ENCODE results near the gene FLRT1.

FLRT1 gene

GRCh38 chr11:64007160-64007628 lies 28.5 kb upstream of the FLRT1 start:
- DNase-seq = no peak

- DNase-seq = no peak
Measured at GRCh38 chr11:64007629-64008282, 28.0 kb upstream of the FLRT1 start.

GRCh38 chr11:64008283-64008913 lies 27.3 kb upstream of the FLRT1 start:
- DNase-seq = no peak

- no peak for DNase-seq
Measured at GRCh38 chr11:64008914-64009633, 26.7 kb upstream of the FLRT1 start.

- no peak for DNase-seq
Measured at GRCh38 chr11:64009710-64010109, 26.0 kb upstream of the FLRT1 start.

- no peak for DNase-seq
Measured at GRCh38 chr11:64010783-64011182, 24.9 kb upstream of the FLRT1 start.

GRCh38 chr11:64011371-64011770 lies 24.4 kb upstream of the FLRT1 start:
- no peak for DNase-seq

GRCh38 chr11:64013141-64013896 lies 22.4 kb upstream of the FLRT1 start:
- DNase-seq = no peak

- DNase-seq = no peak
Measured at GRCh38 chr11:64014356-64014755, 21.4 kb upstream of the FLRT1 start.

GRCh38 chr11:64015510-64015909 lies 20.2 kb upstream of the FLRT1 start:
- no peak for DNase-seq

- no peak for DNase-seq
Measured at GRCh38 chr11:64015935-64016845, 19.5 kb upstream of the FLRT1 start.

GRCh38 chr11:64017945-64018224 lies 17.8 kb upstream of the FLRT1 start:
- no peak for DNase-seq

GRCh38 chr11:64018310-64018709 lies 17.4 kb upstream of the FLRT1 start:
- DNase-seq = no peak

- DNase-seq = no peak
Measured at GRCh38 chr11:64019106-64020037, 16.4 kb upstream of the FLRT1 start.

- DNase-seq = no peak
Measured at GRCh38 chr11:64020976-64021756, 14.6 kb upstream of the FLRT1 start.

GRCh38 chr11:64021757-64022093 lies 14.0 kb upstream of the FLRT1 start:
- no peak for DNase-seq

- no peak for DNase-seq
Measured at GRCh38 chr11:64022125-64022784, 13.5 kb upstream of the FLRT1 start.

- no peak for DNase-seq
Measured at GRCh38 chr11:64023712-64024710, 11.7 kb upstream of the FLRT1 start.

GRCh38 chr11:64025205-64025604 lies 10.5 kb upstream of the FLRT1 start:
- DNase-seq = no peak
